Vagina (tissue), 2 donors: ENCODE measurements around the gene CYP46A1. TPM values are rescaled to one million over a fixed set of nuclear protein-coding genes. Genes with fewer than 3 reads are reported as not detected.

Experiments used
- DNase-seq, 2 donors: peaks; one replicate each; pipeline ENCODE4 v3.0.0-alpha.2; 2017; ENCODE audit errors: extremely low spot score in 2 of 2
- H3K27ac ChIP-seq: fragments of 200-600 bp; sonication (generic); one replicate; pipeline ENCODE4 v1.5.1; 2019
- H3K27me3 ChIP-seq: fragments of 200-600 bp; sonication (generic); one replicate; pipeline ENCODE4 v1.5.1; 2019
- H3K36me3 ChIP-seq, 2 donors: fragments of 200-600 bp; sonication (generic); one replicate each; pipeline ENCODE4 v1.5.1; 2017 to 2019
- H3K4me1 ChIP-seq: fragments of 200-600 bp; sonication (generic); one replicate; pipeline ENCODE4 v1.5.1; 2019
- H3K4me3 ChIP-seq, 2 donors: fragments of 200-600 bp; sonication (generic); 1 replicate in 1 of 2; 2 replicates in 1 of 2; pipeline ENCODE4 v1.5.1; 2016 to 2019
- H3K9me3 ChIP-seq: fragments of 200-600 bp; sonication (generic); one replicate; pipeline ENCODE4 v1.5.1; 2019
- CTCF ChIP-seq, 3 experiments: fragments of 450-650 bp in 2 of 3; fragments of 200-600 bp in 1 of 3; sonication (generic) in 1 of 3; IDR thresholded peaks; one replicate each; pipeline ENCODE4 v1.5.1; 2017 to 2019; ENCODE audit warnings: antibody characterized with exemption in 3 of 3, mild to moderate bottlenecking in 2 of 3, moderate library complexity in 2 of 3
- POLR2A ChIP-seq, 2 donors: fragments of 450-650 bp; IDR thresholded peaks; one replicate each; pipeline ENCODE4 v1.6.1; 2017; ENCODE audit warnings: antibody characterized with exemption in 2 of 2, mild to moderate bottlenecking in 2 of 2, moderate library complexity in 2 of 2
- POLR2AphosphoS5 ChIP-seq, 2 donors: sonication (generic); formaldehyde crosslinking; IDR thresholded peaks; one replicate each; pipeline ENCODE4 v1.9.0; 2017; ENCODE audit warnings: antibody characterized with exemption in 2 of 2, mild to moderate bottlenecking in 2 of 2, low read depth in 1 of 2; ENCODE audit not compliant: insufficient read depth in 1 of 2
- intact Hi-C: fragments of 100-400 bp; cut with DNase I; formaldehyde crosslinking; loops from one replicate; pipeline ENCODE4 v1.15.1; 2023
- total RNA-seq: library from RNA; depleted of rRNA; stranded (reverse); fragments of >200 nt; gene quantifications from one replicate; pipeline ENCODE4 v1.2.3, GENCODE V29; 2016

Gene CYP46A1
- total RNA-seq, 1 donor from 2014 or later = 1.2 TPM

GRCh38 chr14:99749763-99750715 is 65.9 kb downstream of the CYP46A1 start:
- Histone ChIP-seq H3K27me3 (no peaks in the 10 kb centered on the region), H3K4me3 (no peak overlapping the region), H3K27ac (peak overlapping the region; percentile 89), H3K4me1 (peaks cover 78% of the 10 kb centered on the region), H3K36me3 (no peaks in the 10 kb centered on the region), H3K9me3 (no peaks in the 10 kb centered on the region)
- DNase-seq = no peak
- intact Hi-C loops = loop anchor here (5.0 kb wide), 1 partner anchor 42 kb away; the partner anchor contains the start of gene EML1
- TF ChIP-seq CTCF (IDR thresholded peaks at IDR 0.05) (no peak), POLR2AphosphoS5 (IDR thresholded peaks at IDR 0.05; ENCODE audit: insufficient read depth in 1 of 2, low read depth in 1 of 2) (peak in 1 of 2 donors; percentile 34), POLR2A (IDR thresholded peaks at IDR 0.05) (no peak)

GRCh38 chr14:99750746-99751450 is 66.8 kb downstream of the CYP46A1 start:
- H3K36me3 ChIP-seq = no peaks in the 10 kb centered on the region
- intact Hi-C loops = no loop called here
- H3K27ac ChIP-seq = peak overlapping the region; percentile 89
- no peak overlapping the region for H3K4me3 ChIP-seq
- TF ChIP-seq POLR2A (IDR thresholded peaks at IDR 0.05) = no peak
- no peaks in the 10 kb centered on the region for H3K27me3 ChIP-seq
- no peak for DNase-seq
- H3K4me1 ChIP-seq = peaks cover 78% of the 10 kb centered on the region
- H3K9me3 ChIP-seq = no peaks in the 10 kb centered on the region

GRCh38 chr14:99751539-99752485 is 67.7 kb downstream of the CYP46A1 start:
- H3K27ac ChIP-seq = peak overlapping the region; percentile 89
- intact Hi-C loops = no loop called here
- H3K4me1 ChIP-seq = peaks cover 78% of the 10 kb centered on the region

DNA sequence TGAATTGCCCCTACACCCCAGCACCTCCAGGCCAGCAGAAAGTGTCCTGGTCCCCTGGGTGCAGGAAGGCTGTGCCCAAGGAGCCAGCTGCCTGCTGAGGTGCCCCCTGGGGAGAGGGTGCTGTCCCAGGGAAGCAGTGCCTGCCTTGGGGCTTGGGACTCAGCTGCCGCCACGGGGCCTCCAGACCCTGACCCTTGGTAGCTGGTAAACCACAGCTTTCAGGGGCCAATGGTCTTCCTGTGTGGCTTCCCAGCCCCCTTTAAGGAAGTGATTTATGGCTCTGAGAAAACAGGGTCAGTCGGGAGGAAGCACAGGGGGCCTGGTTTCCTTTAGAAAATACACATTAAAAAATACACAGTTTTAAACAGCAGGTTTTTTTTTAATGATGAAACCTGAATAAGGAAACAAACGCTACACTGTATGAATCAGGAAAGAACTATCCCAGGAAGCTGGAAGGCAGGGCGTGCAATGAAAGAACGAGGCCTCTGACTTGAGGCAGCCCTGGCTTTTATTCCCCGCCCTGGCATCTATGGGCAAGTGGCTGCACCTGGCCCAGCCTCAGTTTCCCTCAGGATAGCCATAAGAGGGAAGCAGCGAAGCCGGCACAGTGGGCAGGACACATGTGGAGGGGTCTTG is 68.5 kb downstream of the CYP46A1 start:
- Histone ChIP-seq H3K9me3 (no peaks in the 10 kb centered on the region), H3K4me1 (peaks cover 79% of the 10 kb centered on the region)

More at GRCh38 chr14:99751539-99752485, 67.7 kb downstream of the CYP46A1 start:
- no peaks in the 10 kb centered on the region for H3K9me3 ChIP-seq
- no peaks in the 10 kb centered on the region for H3K27me3 ChIP-seq
- H3K4me3 ChIP-seq = no peak overlapping the region
- H3K36me3 ChIP-seq = no peaks in the 10 kb centered on the region
- DNase-seq = no peak
- TF ChIP-seq POLR2AphosphoS5 (IDR thresholded peaks at IDR 0.05; ENCODE audit: insufficient read depth in 1 of 2, low read depth in 1 of 2) (no peak), POLR2A (IDR thresholded peaks at IDR 0.05) (no peak), CTCF (IDR thresholded peaks at IDR 0.05) (no peak)

More for the DNA sequence above, 68.5 kb downstream of the CYP46A1 start:
- peak overlapping the region; percentile 89 for H3K27ac ChIP-seq
- no peaks in the 10 kb centered on the region for H3K27me3 ChIP-seq
- H3K36me3 ChIP-seq = no peaks in the 10 kb centered on the region
- intact Hi-C loops = no loop called here
- no peak overlapping the region for H3K4me3 ChIP-seq
- TF ChIP-seq CTCF (IDR thresholded peaks at IDR 0.05) (no peak), POLR2AphosphoS5 (IDR thresholded peaks at IDR 0.05; ENCODE audit: insufficient read depth in 1 of 2, low read depth in 1 of 2) (peak in 1 of 2 donors; percentile 43)
- DNase-seq = no peak
